ENCODE results near the gene CMTM1. TPM values are rescaled to one million over a fixed set of nuclear protein-coding genes. Genes with fewer than 3 reads are reported as not detected.

CMTM1 gene
- total RNA-seq, 4 donors from 2014 or later, result 0.89 TPM; not detected in 3

DNA sequence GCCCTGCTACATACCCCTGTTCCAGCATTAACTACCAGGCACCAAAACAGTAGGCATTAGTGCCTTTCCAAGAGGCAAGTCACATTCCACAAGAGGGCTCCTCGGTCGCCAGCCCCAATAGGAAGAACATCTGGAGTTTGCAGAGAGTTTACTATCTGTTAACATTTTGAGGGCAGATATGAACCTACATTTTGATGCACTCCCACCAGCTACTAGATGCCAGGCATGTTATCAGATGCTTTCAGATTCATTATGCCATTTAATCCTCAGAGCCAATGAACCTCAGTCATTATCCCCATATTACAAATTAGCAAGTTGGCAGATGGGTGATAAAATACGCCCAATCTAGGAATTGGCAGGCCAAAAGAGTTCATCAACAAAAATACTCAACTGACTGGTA is 8.8 kb downstream of the CMTM1 start:
- peaks cover 0 to 15% (median 5%) of the 10 kb centered on the region in 3 donors for H3K4me1 ChIP-seq
- no peak for ATAC-seq
- TF ChIP-seq, protein P1, sequence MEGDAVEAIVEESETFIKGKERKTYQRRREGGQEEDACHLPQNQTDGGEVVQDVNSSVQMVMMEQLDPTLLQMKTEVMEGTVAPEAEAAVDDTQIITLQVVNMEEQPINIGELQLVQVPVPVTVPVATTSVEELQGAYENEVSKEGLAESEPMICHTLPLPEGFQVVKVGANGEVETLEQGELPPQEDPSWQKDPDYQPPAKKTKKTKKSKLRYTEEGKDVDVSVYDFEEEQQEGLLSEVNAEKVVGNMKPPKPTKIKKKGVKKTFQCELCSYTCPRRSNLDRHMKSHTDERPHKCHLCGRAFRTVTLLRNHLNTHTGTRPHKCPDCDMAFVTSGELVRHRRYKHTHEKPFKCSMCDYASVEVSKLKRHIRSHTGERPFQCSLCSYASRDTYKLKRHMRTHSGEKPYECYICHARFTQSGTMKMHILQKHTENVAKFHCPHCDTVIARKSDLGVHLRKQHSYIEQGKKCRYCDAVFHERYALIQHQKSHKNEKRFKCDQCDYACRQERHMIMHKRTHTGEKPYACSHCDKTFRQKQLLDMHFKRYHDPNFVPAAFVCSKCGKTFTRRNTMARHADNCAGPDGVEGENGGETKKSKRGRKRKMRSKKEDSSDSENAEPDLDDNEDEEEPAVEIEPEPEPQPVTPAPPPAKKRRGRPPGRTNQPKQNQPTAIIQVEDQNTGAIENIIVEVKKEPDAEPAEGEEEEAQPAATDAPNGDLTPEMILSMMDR (IDR thresholded peaks at IDR 0.05), result no peak
- no peak for TF ChIP-seq POLR2A (IDR thresholded peaks at IDR 0.05)
- TF ChIP-seq POLR2AphosphoS5 (IDR thresholded peaks at IDR 0.05), result no peak
- TF ChIP-seq EP300 (IDR thresholded peaks at IDR 0.05), result no peak
- H3K9me3 ChIP-seq, result no peaks in the 10 kb centered on the region
- WGBS, 2 donors (ENCODE audit: low coverage in 1 of 2), result 100% methylated on average over 1 to 3 of the region's 3 CpGs
- H3K27me3 ChIP-seq, result peaks cover 41% of the 10 kb centered on the region
- H3K4me3 ChIP-seq, result no peak overlapping the region
- no peak overlapping the region for H3K27ac ChIP-seq
- H3K36me3 ChIP-seq, result no peaks in the 10 kb centered on the region

DNA sequence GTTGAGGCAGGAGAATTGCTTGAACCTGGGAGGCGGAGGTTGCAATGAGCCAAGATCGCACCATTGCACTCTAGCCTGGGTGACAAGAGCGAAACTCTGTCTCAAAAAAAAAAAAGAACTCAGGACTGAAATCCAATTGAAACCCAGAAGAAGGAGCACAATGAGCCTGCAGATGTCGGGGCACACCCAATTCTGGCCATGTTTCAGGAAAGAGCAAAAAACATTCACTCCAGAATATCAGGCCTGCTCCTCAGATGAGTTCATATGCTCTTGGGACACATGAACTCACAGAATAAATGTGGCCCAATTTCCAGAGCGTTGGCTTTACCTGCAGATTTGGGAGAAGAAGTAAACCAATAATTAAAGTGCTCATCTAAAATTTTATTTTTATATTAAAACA is 10.1 kb downstream of the CMTM1 start:
- 73 to 90% methylated on average over 2 to 5 of the region's 5 CpGs for WGBS, 2 donors (ENCODE audit: low coverage in 1 of 2)
- peaks cover 41% of the 10 kb centered on the region for H3K27me3 ChIP-seq
- H3K36me3 ChIP-seq, result no peaks in the 10 kb centered on the region
- ATAC-seq, result no peak
- TF ChIP-seq, protein P1 (IDR thresholded peaks at IDR 0.05), result no peak
- TF ChIP-seq EP300 (IDR thresholded peaks at IDR 0.05) (no peak), POLR2A (IDR thresholded peaks at IDR 0.05) (no peak), POLR2AphosphoS5 (IDR thresholded peaks at IDR 0.05) (no peak)
- no peaks in the 10 kb centered on the region for H3K9me3 ChIP-seq
- H3K4me1 ChIP-seq, result peaks cover 0 to 15% (median 5%) of the 10 kb centered on the region in 3 donors
- H3K4me3 ChIP-seq, result no peak overlapping the region
- H3K27ac ChIP-seq, result no peak overlapping the region

DNA sequence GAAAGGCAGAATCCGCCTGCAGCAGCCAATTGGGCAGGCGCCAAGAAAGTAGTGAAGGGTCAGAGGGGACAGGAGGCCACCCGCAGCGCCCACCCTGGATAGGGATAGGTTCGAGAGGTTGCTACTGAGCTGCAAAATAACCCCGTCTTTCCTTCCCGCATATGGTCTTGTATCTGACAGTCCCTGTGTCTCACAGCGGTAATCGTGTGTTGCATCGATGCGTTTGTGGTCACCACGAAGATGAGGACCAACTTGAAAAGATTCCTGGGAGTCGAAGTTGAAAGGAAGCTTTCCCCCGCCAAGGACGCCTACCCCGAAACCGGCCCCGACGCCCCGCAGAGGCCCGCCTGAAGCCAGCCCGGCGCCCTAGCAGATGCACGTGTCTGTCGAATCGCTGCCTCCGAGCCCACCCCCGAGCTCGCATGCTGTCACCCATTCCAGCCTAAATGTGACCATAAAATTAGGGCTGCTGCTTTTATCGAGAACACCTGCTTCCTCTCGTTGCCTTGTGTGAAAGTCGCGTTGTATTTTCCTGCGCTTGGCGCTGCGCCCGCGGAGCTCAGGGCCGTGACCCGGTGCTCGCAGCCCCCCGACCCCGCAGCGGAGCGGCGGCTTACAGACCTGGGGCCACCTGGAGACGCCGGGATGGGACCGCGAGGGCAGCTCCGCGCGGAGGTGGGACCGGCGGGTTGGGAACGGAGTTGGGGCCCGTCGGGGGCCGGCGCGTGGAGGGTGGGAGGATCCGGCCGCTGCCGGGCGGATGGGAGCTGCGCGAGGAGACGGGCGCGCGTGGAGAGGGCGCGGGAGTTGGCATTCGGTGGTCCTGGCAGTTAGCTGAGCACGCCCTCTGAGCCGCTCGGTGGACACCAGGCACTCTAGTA is 12.7 kb downstream of the CMTM1 start, which contains the start of gene CMTM2:
CMTM2 (plus strand) TSS at position 813 of the 881 bp plus-strand sequence. CDS start 145 bp downstream, outside the sequence.
- peaks cover 41% of the 10 kb centered on the region for H3K27me3 ChIP-seq
- WGBS, 2 donors (ENCODE audit: low coverage in 1 of 2), result 29 to 40% methylated on average over 1 to 9 of the region's 77 CpGs
- H3K36me3 ChIP-seq, result no peaks in the 10 kb centered on the region
- peak within 1 kb of the TSS in 1 of 2 donors; percentile 42 for H3K4me3 ChIP-seq
- H3K9me3 ChIP-seq, result no peaks in the 10 kb centered on the region
- H3K4me1 ChIP-seq, result peaks cover 0 to 15% (median 5%) of the 10 kb centered on the region in 3 donors
- TF ChIP-seq POLR2AphosphoS5 (IDR thresholded peaks at IDR 0.05) (no peak), EP300 (IDR thresholded peaks at IDR 0.05) (no peak)
- TF ChIP-seq, protein P1 (IDR thresholded peaks at IDR 0.05), result no peak
- no peak within 1 kb of the TSS for H3K27ac ChIP-seq
- no peak for ATAC-seq

DNA sequence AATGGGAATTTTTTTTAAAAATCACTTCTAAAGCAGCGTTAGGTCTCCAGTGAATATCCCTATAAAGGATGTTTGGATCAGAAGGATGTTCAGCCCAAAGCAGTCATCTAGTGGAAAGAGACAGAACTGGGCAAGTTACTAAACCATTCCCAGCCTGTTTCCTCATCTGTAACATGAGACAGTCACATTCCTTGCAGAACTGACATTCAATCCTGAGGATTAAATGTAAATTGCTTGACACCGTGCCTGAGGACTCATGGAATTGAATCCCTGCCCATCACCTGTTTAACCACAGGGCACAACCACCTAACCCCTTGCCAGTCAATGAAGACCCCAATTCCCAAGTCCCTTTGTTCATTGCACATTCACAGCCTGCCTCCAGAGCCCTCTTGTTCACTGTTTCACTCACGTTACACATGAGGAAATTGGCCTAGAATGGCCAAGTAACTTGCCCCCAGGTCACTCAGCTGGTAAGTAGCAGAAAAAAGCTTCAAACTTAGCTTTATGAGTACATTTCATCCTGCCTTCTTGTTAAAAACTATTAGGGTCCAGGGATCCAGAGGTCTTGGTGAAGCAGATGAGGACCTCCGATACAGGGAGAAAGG is 14.5 kb downstream of the CMTM1 start:
- peak; percentile 32 for ATAC-seq
- H3K4me3 ChIP-seq, result no peak overlapping the region
- WGBS, 2 donors (ENCODE audit: low coverage in 1 of 2), result 77 to 85% methylated on average over 4 of the region's 4 CpGs
- H3K4me1 ChIP-seq, result peaks cover 0 to 15% (median 5%) of the 10 kb centered on the region in 3 donors
- no peak overlapping the region for H3K27ac ChIP-seq
- no peaks in the 10 kb centered on the region for H3K9me3 ChIP-seq
- no peak for TF ChIP-seq EP300 (IDR thresholded peaks at IDR 0.05)
- no peak for TF ChIP-seq POLR2A (IDR thresholded peaks at IDR 0.05)
- no peak for TF ChIP-seq POLR2AphosphoS5 (IDR thresholded peaks at IDR 0.05)
- no peaks in the 10 kb centered on the region for H3K36me3 ChIP-seq
- peaks cover 37% of the 10 kb centered on the region for H3K27me3 ChIP-seq

DNA sequence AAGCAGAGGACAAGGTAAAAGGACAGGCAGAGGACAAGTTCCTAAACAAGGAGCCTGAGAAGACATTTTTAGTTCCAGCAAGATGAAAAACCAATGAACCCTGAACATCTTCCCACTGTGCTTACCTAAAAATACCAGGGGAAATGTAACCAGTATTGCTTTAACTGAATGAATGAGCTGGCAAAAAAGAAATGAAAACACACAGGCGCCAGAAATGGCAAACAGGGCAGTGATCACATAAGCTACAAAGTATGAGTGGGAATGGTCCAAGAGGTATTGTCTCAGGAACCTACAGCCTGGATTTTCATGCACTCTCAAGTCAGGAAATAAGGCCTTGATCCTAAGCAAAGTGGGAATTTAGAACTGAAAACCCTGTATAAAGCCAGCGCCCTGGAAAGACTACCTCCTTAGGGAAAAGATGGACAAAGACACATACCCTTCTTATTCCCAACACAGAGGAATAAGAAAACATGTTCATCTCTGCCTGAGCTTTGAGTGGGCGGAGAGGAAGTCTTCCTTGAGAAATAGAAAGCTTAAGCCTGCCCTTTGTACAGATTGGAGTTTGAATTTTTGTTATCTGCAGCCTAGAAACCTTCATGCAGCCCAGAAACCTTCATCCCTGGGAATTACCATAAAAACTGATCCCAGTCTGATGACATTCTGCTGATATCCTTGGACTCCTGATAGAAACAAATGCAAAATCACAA is 15.2 kb downstream of the CMTM1 start:
- TF ChIP-seq POLR2A (IDR thresholded peaks at IDR 0.05), result no peak
- TF ChIP-seq, protein P1 (IDR thresholded peaks at IDR 0.05), result no peak
- TF ChIP-seq EP300 (IDR thresholded peaks at IDR 0.05), result no peak
- TF ChIP-seq POLR2AphosphoS5 (IDR thresholded peaks at IDR 0.05), result no peak
- H3K27me3 ChIP-seq, result peaks cover 31% of the 10 kb centered on the region
- H3K4me3 ChIP-seq, result no peak overlapping the region
- peaks cover 0 to 15% (median 5%) of the 10 kb centered on the region in 3 donors for H3K4me1 ChIP-seq
- no peak for ATAC-seq
- H3K36me3 ChIP-seq, result no peaks in the 10 kb centered on the region
- 78 to 79% methylated on average over 2 to 3 of the region's 3 CpGs for WGBS, 2 donors (ENCODE audit: low coverage in 1 of 2)
- no peak overlapping the region for H3K27ac ChIP-seq
- no peaks in the 10 kb centered on the region for H3K9me3 ChIP-seq

Data from gastroesophageal sphincter (tissue), 4 donors.